Hepatocyte (in vitro differentiated cells): Measurements from ENCODE around the gene FAM193B. TPM values are rescaled to one million over a fixed set of nuclear protein-coding genes. Genes with fewer than 3 reads are reported as not detected.
"Not testable (repeated sequence)": the region's sequence is repeated elsewhere in the genome, so short reads cannot be mapped to it uniquely, and the experiment has no call there.

Experiments
- DNase-seq: peaks from one replicate; pipeline ENCODE4 v3.0.0-alpha.2; 2016; ENCODE audit warnings: low spot score
- H2AFZ ChIP-seq: fragments of 200-600 bp; sonication (generic); 2 replicates; pipeline ENCODE4 v1.6.0; 2016; ENCODE audit warnings: antibody characterized with exemption, mild to moderate bottlenecking
- H3K27ac ChIP-seq: fragments of 200-600 bp; sonication (generic); 2 replicates; pipeline ENCODE4 v1.5.1; 2016; ENCODE audit warnings: mild to moderate bottlenecking
- H3K27me3 ChIP-seq: fragments of 200-600 bp; sonication (generic); 2 replicates; pipeline ENCODE4 v1.6.1; 2016
- H3K36me3 ChIP-seq: fragments of 200-600 bp; sonication (generic); replicated peaks from 2 replicates; pipeline ENCODE4 v1.5.1; 2016; ENCODE audit warnings: low read depth; ENCODE audit not compliant: insufficient read depth
- H3K4me1 ChIP-seq: fragments of 200-600 bp; sonication (generic); 2 replicates; pipeline ENCODE4 v1.5.1; 2016; ENCODE audit warnings: mild to moderate bottlenecking, moderate library complexity; ENCODE audit not compliant: insufficient read depth
- H3K4me2 ChIP-seq: fragments of 200-600 bp; sonication (generic); 2 replicates; pipeline ENCODE4 v1.6.0; 2016
- H3K4me3 ChIP-seq: fragments of 200-600 bp; sonication (generic); 2 replicates; pipeline ENCODE4 v1.5.1; 2016; ENCODE audit warnings: mild to moderate bottlenecking
- H3K79me2 ChIP-seq: fragments of 200-600 bp; sonication (generic); 2 replicates; pipeline ENCODE4 v1.6.0; 2017; ENCODE audit warnings: mild to moderate bottlenecking
- H3K9me2 ChIP-seq: fragments of 200-600 bp; sonication (generic); replicated peaks from 2 replicates; pipeline ENCODE4 v1.6.0; 2017; ENCODE audit warnings: mild to moderate bottlenecking; ENCODE audit not compliant: insufficient read depth
- H3K9me3 ChIP-seq: fragments of 200-600 bp; sonication (generic); 2 replicates; pipeline ENCODE4 v1.5.1; 2016; ENCODE audit warnings: low read depth, mild to moderate bottlenecking
- H4K20me1 ChIP-seq: fragments of 200-600 bp; sonication (generic); 2 replicates; pipeline ENCODE4 v1.6.0; 2016; ENCODE audit warnings: mild to moderate bottlenecking; ENCODE audit not compliant: insufficient read depth, poor library complexity, severe bottlenecking
- CTCF ChIP-seq: fragments of 200-600 bp; sonication (generic); IDR thresholded peaks from 2 replicates; pipeline ENCODE4 v1.5.1; 2016; ENCODE audit warnings: antibody characterized with exemption, mild to moderate bottlenecking; ENCODE audit not compliant: poor library complexity
- EZH2 ChIP-seq: fragments of 200-600 bp; sonication (generic); IDR thresholded peaks from 2 replicates; pipeline ENCODE4 v1.6.1; 2016; ENCODE audit warnings: antibody characterized with exemption, mild to moderate bottlenecking, borderline replicate concordance
- EZH2phosphoT487 ChIP-seq: fragments of 200-600 bp; sonication (generic); IDR thresholded peaks from one replicate; pipeline ENCODE4 v1.6.1; 2018; ENCODE audit warnings: antibody characterized with exemption, mild to moderate bottlenecking, low read depth, moderate library complexity; ENCODE audit not compliant: unreplicated experiment, severe bottlenecking
- WGBS: methylation state at CpG from one replicate; pipeline ENCODE4 v1.1.6; 2016; ENCODE audit warnings: low lambda C conversion rate; ENCODE audit errors: missing lambda C conversion rate; 5-methylcytosine and 5-hydroxymethylcytosine counted together
- polyA plus RNA-seq: library from polyadenylated mRNA; unstranded; fragments of >200 nt; fragmentation: Nextera tagmentation; extraction: Ambion mirVana; gene quantifications from 2 replicates; pipeline ENCODE4 v1.2.1, GENCODE V29; 2016
- total RNA-seq: library from RNA; depleted of rRNA; stranded (reverse); fragments of >200 nt; gene quantifications from 2 replicates; pipeline ENCODE4 v1.2.3, GENCODE V29; 2014

Gene FAM193B
- total and polyA plus RNA-seq, 2 experiments from 2014 or later = 67.6 to 76.1 TPM

GRCh38 chr5:177487144-177487543 is 67.2 kb downstream of the FAM193B start:
- Histone ChIP-seq H3K4me2 (no peak overlapping the region), H3K9me2 (no peaks in the 10 kb centered on the region), H3K36me3 (no peaks in the 10 kb centered on the region), H3K27ac (no peak overlapping the region), H3K4me3 (no peak overlapping the region), H3K9me3 (no peaks in the 10 kb centered on the region), H3K4me1 (no peaks in the 10 kb centered on the region), H4K20me1 (no peaks in the 10 kb centered on the region), H3K27me3 (no peaks in the 10 kb centered on the region), H3K79me2 (no peaks in the 10 kb centered on the region), H2AFZ (no peak overlapping the region)
- no peak for TF ChIP-seq EZH2
- TF ChIP-seq EZH2phosphoT487 = no peak
- no peak for TF ChIP-seq CTCF
- no peak for DNase-seq
- 97% methylated on average over 8 of the region's 8 CpGs for WGBS

GRCh38 chr5:177486256-177486655 is 68.1 kb downstream of the FAM193B start:
- Histone ChIP-seq H3K9me3 (no peaks in the 10 kb centered on the region), H3K4me1 (no peaks in the 10 kb centered on the region), H3K79me2 (no peaks in the 10 kb centered on the region), H3K36me3 (no peaks in the 10 kb centered on the region), H4K20me1 (no peaks in the 10 kb centered on the region), H3K9me2 (no peaks in the 10 kb centered on the region), H3K4me2 (no peak overlapping the region), H3K27me3 (no peaks in the 10 kb centered on the region), H3K27ac (no peak overlapping the region), H2AFZ (no peak overlapping the region), H3K4me3 (no peak overlapping the region)
- no peak for DNase-seq
- TF ChIP-seq CTCF = no peak
- no peak for TF ChIP-seq EZH2
- no peak for TF ChIP-seq EZH2phosphoT487
- 100% methylated on average over 3 of the region's 3 CpGs for WGBS

- H3K9me2 ChIP-seq = not testable (repeated sequence)
Observed at GRCh38 chr5:177485753-177486152, 68.6 kb downstream of the FAM193B start.

GRCh38 chr5:177484902-177485549 is 69.3 kb downstream of the FAM193B start:
- TF ChIP-seq EZH2 (no peak), EZH2phosphoT487 (no peak), CTCF (no peak)
- no peak for DNase-seq
- no peak overlapping the region for H3K4me2 ChIP-seq
- no peaks in the 10 kb centered on the region for H3K79me2 ChIP-seq
- no peaks in the 10 kb centered on the region for H3K9me2 ChIP-seq
- H3K36me3 ChIP-seq = no peaks in the 10 kb centered on the region
- H2AFZ ChIP-seq = no peak overlapping the region
- no peaks in the 10 kb centered on the region for H3K27me3 ChIP-seq
- no peak overlapping the region for H3K4me3 ChIP-seq
- no peaks in the 10 kb centered on the region for H3K4me1 ChIP-seq
- WGBS = 83% methylated on average over 13 of the region's 13 CpGs
- no peaks in the 10 kb centered on the region for H3K9me3 ChIP-seq
- H3K27ac ChIP-seq = no peak overlapping the region
- H4K20me1 ChIP-seq = no peaks in the 10 kb centered on the region

More at GRCh38 chr5:177485753-177486152, 68.6 kb downstream of the FAM193B start:
- not testable (repeated sequence) for H4K20me1 ChIP-seq, H2AFZ ChIP-seq, H3K4me1 ChIP-seq, H3K9me3 ChIP-seq, H3K36me3 ChIP-seq, H3K79me2 ChIP-seq, H3K27ac ChIP-seq, H3K4me3 ChIP-seq, H3K27me3 ChIP-seq, DNase-seq, H3K4me2 ChIP-seq
- 100% methylated on average over 3 of the region's 3 CpGs for WGBS
